H9 (cell line): ENCODE measurements around the gene RAD51. TPM values are rescaled to one million over a fixed set of nuclear protein-coding genes. Genes with fewer than 3 reads are reported as not detected.

Source experiments
- DNase-seq: peaks from one replicate; pipeline ENCODE4 v3.0.0-alpha.2; 2017
- H2AFZ ChIP-seq: one replicate; pipeline ENCODE4 v1.6.1; 2013; ENCODE audit warnings: mild to moderate bottlenecking, low read length, control low read depth, moderate library complexity
- H2AK5ac ChIP-seq: 2 replicates; pipeline ENCODE4 v1.6.1; 2013; ENCODE audit warnings: low read length, control low read depth, mixed read lengths; ENCODE audit not compliant: insufficient read length
- H2BK120ac ChIP-seq: one replicate; pipeline ENCODE4 v1.6.1; 2013; ENCODE audit warnings: low read depth, mild to moderate bottlenecking, low read length, control low read depth, inconsistent platforms; ENCODE audit not compliant: poor library complexity, severe bottlenecking
- H2BK12ac ChIP-seq: 2 replicates; pipeline ENCODE4 v1.6.1; 2013; ENCODE audit warnings: low read length, control low read depth, mixed read lengths, low read depth; ENCODE audit not compliant: insufficient read length
- H2BK15ac ChIP-seq: 2 replicates; pipeline ENCODE4 v1.6.1; 2013; ENCODE audit warnings: low read depth, low read length, control low read depth
- H2BK20ac ChIP-seq: one replicate; pipeline ENCODE4 v1.6.1; 2013; ENCODE audit warnings: low read depth, mild to moderate bottlenecking, low read length, control low read depth, inconsistent platforms; ENCODE audit not compliant: poor library complexity, severe bottlenecking
- H2BK5ac ChIP-seq: 2 replicates; pipeline ENCODE4 v1.6.1; 2013; ENCODE audit warnings: low read length, control low read depth, mixed read lengths; ENCODE audit not compliant: insufficient read length
- H3K14ac ChIP-seq: 2 replicates; pipeline ENCODE4 v1.6.1; 2013; ENCODE audit warnings: low read length, control low read depth; ENCODE audit not compliant: insufficient read depth
- H3K18ac ChIP-seq: 2 replicates; pipeline ENCODE4 v1.6.1; 2013; ENCODE audit warnings: low read depth, mild to moderate bottlenecking, mixed read lengths, low read length, control low read depth; ENCODE audit not compliant: insufficient read length
- H3K23ac ChIP-seq: 2 replicates; pipeline ENCODE4 v1.6.1; 2013; ENCODE audit warnings: low read length, control low read depth, mixed read lengths, low read depth; ENCODE audit not compliant: insufficient read length
- H3K23me2 ChIP-seq: 2 replicates; pipeline ENCODE4 v1.6.1; 2013; ENCODE audit warnings: low read depth, mild to moderate bottlenecking, mixed read lengths, low read length, control low read depth; ENCODE audit not compliant: insufficient read length, poor library complexity, severe bottlenecking
- H3K27ac ChIP-seq: 2 replicates; pipeline ENCODE4 v1.5.1; 2013; ENCODE audit warnings: low read length, control low read depth, mixed read lengths, low read depth; ENCODE audit not compliant: insufficient read length
- H3K27me3 ChIP-seq: 2 replicates; pipeline ENCODE4 v1.6.1; 2013; ENCODE audit warnings: low read length, control low read depth, inconsistent platforms; ENCODE audit not compliant: insufficient read depth
- H3K4ac ChIP-seq: 2 replicates; pipeline ENCODE4 v1.6.1; 2013; ENCODE audit warnings: low read depth, mild to moderate bottlenecking, control low read depth, inconsistent platforms, low read length, moderate library complexity
- H3K4me1 ChIP-seq: 2 replicates; pipeline ENCODE4 v1.6.1; 2013; ENCODE audit warnings: low read length, control low read depth, inconsistent platforms; ENCODE audit not compliant: insufficient read depth
- H3K4me2 ChIP-seq: 2 replicates; pipeline ENCODE4 v1.6.1; 2013; ENCODE audit warnings: low read length, control low read depth, mixed read lengths; ENCODE audit not compliant: insufficient read length, insufficient read depth
- H3K56ac ChIP-seq: 2 replicates; pipeline ENCODE4 v1.6.1; 2013; ENCODE audit warnings: low read depth, mild to moderate bottlenecking, mixed read lengths, low read length, control low read depth; ENCODE audit not compliant: insufficient read length
- H3K79me1 ChIP-seq: 2 replicates; pipeline ENCODE4 v1.6.1; 2013; ENCODE audit warnings: low read depth, mild to moderate bottlenecking, moderate library complexity, low read length, control low read depth, inconsistent platforms; ENCODE audit not compliant: insufficient read depth, poor library complexity, severe bottlenecking
- H3K79me2 ChIP-seq: 2 replicates; pipeline ENCODE4 v1.6.1; 2013; ENCODE audit warnings: low read length, control low read depth, inconsistent platforms; ENCODE audit not compliant: insufficient read depth
- H3K9ac ChIP-seq: 2 replicates; pipeline ENCODE4 v1.6.1; 2013; ENCODE audit warnings: low read length, control low read depth, mixed read lengths; ENCODE audit not compliant: insufficient read length; ENCODE audit errors: extremely low read depth
- H3K9me3 ChIP-seq: one replicate; pipeline ENCODE4 v1.6.1; 2013; ENCODE audit warnings: low read depth, low read length, inconsistent platforms; ENCODE audit not compliant: control insufficient read depth
- H3T11ph ChIP-seq: one replicate; pipeline ENCODE4 v1.6.1; 2013; ENCODE audit warnings: mild to moderate bottlenecking, low read length, control low read depth, inconsistent platforms
- H4K20me1 ChIP-seq: one replicate; pipeline ENCODE4 v1.6.1; 2013; ENCODE audit not compliant: control insufficient read depth, insufficient read length, insufficient read depth
- H4K5ac ChIP-seq: 2 replicates; pipeline ENCODE4 v1.6.1; 2013; ENCODE audit warnings: low read depth, mild to moderate bottlenecking, mixed read lengths, low read length, control low read depth; ENCODE audit not compliant: insufficient read length
- H4K8ac ChIP-seq: replicated peaks from 2 replicates; pipeline ENCODE4 v1.6.1; 2013; ENCODE audit warnings: low read length, control low read depth, mixed read lengths, low read depth; ENCODE audit not compliant: insufficient read length
- H4K91ac ChIP-seq: 2 replicates; pipeline ENCODE4 v1.6.1; 2013; ENCODE audit warnings: low read depth, mild to moderate bottlenecking, moderate library complexity, mixed read lengths, low read length, control low read depth; ENCODE audit not compliant: insufficient read length
- H3K27ac Mint-ChIP-seq, 3 experiments: 2 replicates in 2 of 3; 3 replicates in 1 of 3; pipeline ENCODE4 v1.8.0; 2020 to 2021; ENCODE audit warnings: mixed read lengths in 3 of 3, mild to moderate bottlenecking in 1 of 3, moderate library complexity in 1 of 3
- H3K27me3 Mint-ChIP-seq: 2 replicates; pipeline ENCODE4 v1.8.0; 2021; ENCODE audit warnings: low read depth, mild to moderate bottlenecking, moderate library complexity, mixed read lengths
- H3K36me3 Mint-ChIP-seq, 3 experiments: 2 replicates in 2 of 3; 3 replicates in 1 of 3; pipeline ENCODE4 v1.8.0; 2020 to 2021; ENCODE audit warnings: low read depth in 3 of 3, mixed read lengths in 3 of 3; ENCODE audit not compliant: insufficient read depth in 1 of 3
- H3K4me1 Mint-ChIP-seq, 2 experiments: 2 replicates each; pipeline ENCODE4 v1.8.0; 2020; ENCODE audit warnings: mixed read lengths in 2 of 2
- H3K4me3 Mint-ChIP-seq, 2 experiments: 2 replicates in 1 of 2; 3 replicates in 1 of 2; pipeline ENCODE4 v1.8.0; 2020 to 2021; ENCODE audit warnings: mild to moderate bottlenecking in 2 of 2, mixed read lengths in 2 of 2, moderate library complexity in 1 of 2
- H3K9me3 Mint-ChIP-seq, 2 experiments: 2 replicates in 1 of 2; 3 replicates in 1 of 2; pipeline ENCODE4 v1.8.0; 2020; ENCODE audit warnings: mild to moderate bottlenecking in 2 of 2, mixed read lengths in 2 of 2, moderate library complexity in 1 of 2
- CTCF ChIP-seq: fragments of 200-600 bp; sonication (generic); conservative IDR thresholded peaks from 3 replicates; pipeline ENCODE4 v1.8.0; 2021; ENCODE audit warnings: antibody characterized with exemption, mild to moderate bottlenecking
- WGBS: extraction: QIAGEN DNeasy Blood & Tissue Kit; methylation state at CpG from one replicate; pipeline ENCODE4 v1.1.7; 2013; ENCODE audit warnings: missing lambda C conversion rate, low lambda C conversion rate, mixed read lengths; ENCODE audit not compliant: insufficient read length; ENCODE audit errors: extremely low coverage; 5-methylcytosine and 5-hydroxymethylcytosine counted together
- total RNA-seq: library from RNA; stranded (reverse); gene quantifications from 2 replicates; pipeline ENCODE4 v1.2.1, GENCODE V29; 2021

RAD51 gene
- total RNA-seq, 1 experiment from 2014 or later = 39.2 TPM

GRCh38 chr15:40775007-40775406 is 80.0 kb downstream of the RAD51 start:
- Histone ChIP-seq H3K79me2 (no peaks in the 10 kb centered on the region), H3K27ac (no peak overlapping the region), H3K23me2 (no peaks in the 10 kb centered on the region), H2BK120ac (no peak overlapping the region), H2BK5ac (no peak overlapping the region), H3K18ac (no peak overlapping the region), H3K23ac (no peak overlapping the region), H3T11ph (no peak overlapping the region), H4K8ac (no peak overlapping the region), H3K4me1 (no peaks in the 10 kb centered on the region), H2AK5ac (no peak overlapping the region), H3K14ac (no peak overlapping the region; the same call in 1 of the 2 replicates), H4K91ac (no peak overlapping the region), H3K27me3 (no peaks in the 10 kb centered on the region), H3K79me1 (no peaks in the 10 kb centered on the region), H3K9me3 (no peaks in the 10 kb centered on the region), H3K9ac (no peak overlapping the region), H4K20me1 (no peaks in the 10 kb centered on the region), H4K5ac (no peak overlapping the region), H2BK12ac (no peak overlapping the region), H3K4ac (no peak overlapping the region), H2BK15ac (no peak overlapping the region), H3K4me2 (no peak overlapping the region), H2AFZ (no peak overlapping the region), H3K56ac (no peak overlapping the region), H2BK20ac (no peak overlapping the region)
- no peak for TF ChIP-seq CTCF
- Mint-ChIP-seq H3K4me3 (no peak overlapping the region), H3K36me3 (peaks cover 11 to 60% (median 41%) of the 10 kb centered on the region in 3 experiments; a peak in 6 of 7 replicates), H3K4me1 (no peaks in the 10 kb centered on the region), H3K9me3 (no peaks in the 10 kb centered on the region), H3K27ac (no peak overlapping the region), H3K27me3 (no peaks in the 10 kb centered on the region; the same call in 1 of the 2 replicates)
- no peak for DNase-seq
- WGBS = no CpG with 5 or more reads among the region's 10 CpGs
